Activated T-helper 1 cell treated with anti-CD3 and anti-CD28 coated beads, Interleukin-2, amount 50 U/mL, for 16 hours (primary cell): ENCODE measurements around the gene ZNF574.
"Not testable (repeated sequence)": the region's sequence is repeated elsewhere in the genome, so short reads cannot be mapped to it uniquely, and the experiment has no call there.

ENCODE experiments used
- DNase-seq, 2 donors: peaks; one replicate each; pipeline ENCODE4 v3.0.0-alpha.2; 2020; ENCODE audit warnings: low read depth in 1 of 2, low spot score in 1 of 2

The ZNF574 gene

GRCh38 chr19:42096255-42096837, 20.4 kb downstream of the ZNF574 start:
- DNase-seq, result no peak

GRCh38 chr19:42097461-42097860, 21.5 kb downstream of the ZNF574 start:
- no peak for DNase-seq

GRCh38 chr19:42098781-42099180, 22.8 kb downstream of the ZNF574 start:
- DNase-seq, result no peak

GRCh38 chr19:42099336-42099925, 23.5 kb downstream of the ZNF574 start:
- no peak for DNase-seq

GRCh38 chr19:42100241-42100640, 24.3 kb downstream of the ZNF574 start:
- DNase-seq, result not testable (repeated sequence)

GRCh38 chr19:42102877-42103276, 26.9 kb downstream of the ZNF574 start:
- no peak for DNase-seq

GRCh38 chr19:42105368-42105767, 29.4 kb downstream of the ZNF574 start:
- DNase-seq, result no peak

- peak; percentile 78 to 82 for DNase-seq
These were observed 32.8 kb downstream of the ZNF574 start for GRCh38 chr19:42108527-42109389.

- no peak for DNase-seq
These were observed 33.9 kb downstream of the ZNF574 start for GRCh38 chr19:42109896-42110295.

GRCh38 chr19:42110658-42111057, 34.7 kb downstream of the ZNF574 start:
- DNase-seq, result no peak

- no peak for DNase-seq
These were observed 35.4 kb downstream of the ZNF574 start for GRCh38 chr19:42111384-42111783.

- no peak for DNase-seq
These were observed 35.8 kb downstream of the ZNF574 start for GRCh38 chr19:42111811-42112210.

GRCh38 chr19:42113641-42114348, 37.8 kb downstream of the ZNF574 start:
- DNase-seq, result no peak

GRCh38 chr19:42114412-42114811, 38.4 kb downstream of the ZNF574 start:
- no peak for DNase-seq

- no peak for DNase-seq
These were observed 39.3 kb downstream of the ZNF574 start for GRCh38 chr19:42115219-42115618.

- no peak for DNase-seq
These were observed 39.7 kb downstream of the ZNF574 start for GRCh38 chr19:42115705-42116104.

- DNase-seq, result no peak
These were observed 40.5 kb downstream of the ZNF574 start for GRCh38 chr19:42116308-42117075.

GRCh38 chr19:42117076-42117475, 41.1 kb downstream of the ZNF574 start:
- no peak for DNase-seq

GRCh38 chr19:42120276-42120980, 44.5 kb downstream of the ZNF574 start:
- DNase-seq, result no peak

- DNase-seq, result no peak
These were observed 45.2 kb downstream of the ZNF574 start for GRCh38 chr19:42121036-42121621.
